Embryonic facial prominence (tissue), 1 donor: Measurements from ENCODE around the gene NEDD4L.
"Not testable (repeated sequence)": the region's sequence is repeated elsewhere in the genome, so short reads cannot be mapped to it uniquely, and the experiment has no call there.

Experiments
- DNase-seq: peaks from one replicate; pipeline ENCODE4 v3.0.0-alpha.2; 2016; ENCODE audit errors: extremely low spot score

NEDD4L gene

GRCh38 chr18:58370612-58371011 lies 326.6 kb downstream of the NEDD4L start:
- no peak for DNase-seq

- no peak for DNase-seq
Measured at GRCh38 chr18:58373481-58373880, 329.5 kb downstream of the NEDD4L start.

- no peak for DNase-seq
Measured at GRCh38 chr18:58375051-58375450, 331.0 kb downstream of the NEDD4L start.

- DNase-seq = no peak
Measured at GRCh38 chr18:58378411-58379379, 334.7 kb downstream of the NEDD4L start.

- no peak for DNase-seq
Measured at GRCh38 chr18:58379443-58379842, 335.4 kb downstream of the NEDD4L start.

GRCh38 chr18:58380113-58380512 lies 336.1 kb downstream of the NEDD4L start:
- DNase-seq = not testable (repeated sequence)

- DNase-seq = no peak
Measured at GRCh38 chr18:58381676-58382411, 337.8 kb downstream of the NEDD4L start.

- no peak for DNase-seq
Measured at GRCh38 chr18:58382446-58382845, 338.4 kb downstream of the NEDD4L start.

- DNase-seq = no peak
Measured at GRCh38 chr18:58385472-58385871, 341.4 kb downstream of the NEDD4L start.

GRCh38 chr18:58386780-58387179 lies 342.8 kb downstream of the NEDD4L start:
- no peak for DNase-seq

- DNase-seq = no peak
Measured at GRCh38 chr18:58387716-58388115, 343.7 kb downstream of the NEDD4L start.

GRCh38 chr18:58388736-58389135 lies 344.7 kb downstream of the NEDD4L start:
- DNase-seq = no peak

- DNase-seq = no peak
Measured at GRCh38 chr18:58389745-58390144, 345.7 kb downstream of the NEDD4L start.

GRCh38 chr18:58390399-58390798 lies 346.4 kb downstream of the NEDD4L start:
- DNase-seq = no peak

- no peak for DNase-seq
Measured at GRCh38 chr18:58391231-58391825, 347.3 kb downstream of the NEDD4L start.

GRCh38 chr18:58391932-58392323 lies 347.9 kb downstream of the NEDD4L start:
- no peak for DNase-seq

- peak; percentile 39 for DNase-seq
Measured at GRCh38 chr18:58392324-58393000, 348.4 kb downstream of the NEDD4L start.

- DNase-seq = no peak
Measured at GRCh38 chr18:58393295-58393694, 349.3 kb downstream of the NEDD4L start.

GRCh38 chr18:58394046-58394445 lies 350.0 kb downstream of the NEDD4L start:
- DNase-seq = no peak

- no peak for DNase-seq
Measured at GRCh38 chr18:58394602-58395425, 350.8 kb downstream of the NEDD4L start.

- DNase-seq = no peak
Measured at GRCh38 chr18:58396144-58396543, 352.1 kb downstream of the NEDD4L start.
